Activated effector memory CD4-positive, alpha-beta T cell treated with Interleukin-2 at 50 U/mL for 16 hours (primary cell): ENCODE data around the gene HAUS7.

ENCODE experiments used
- DNase-seq: peaks from one replicate; pipeline ENCODE4 v3.0.0-alpha.2; 2020

The HAUS7 gene

DNA sequence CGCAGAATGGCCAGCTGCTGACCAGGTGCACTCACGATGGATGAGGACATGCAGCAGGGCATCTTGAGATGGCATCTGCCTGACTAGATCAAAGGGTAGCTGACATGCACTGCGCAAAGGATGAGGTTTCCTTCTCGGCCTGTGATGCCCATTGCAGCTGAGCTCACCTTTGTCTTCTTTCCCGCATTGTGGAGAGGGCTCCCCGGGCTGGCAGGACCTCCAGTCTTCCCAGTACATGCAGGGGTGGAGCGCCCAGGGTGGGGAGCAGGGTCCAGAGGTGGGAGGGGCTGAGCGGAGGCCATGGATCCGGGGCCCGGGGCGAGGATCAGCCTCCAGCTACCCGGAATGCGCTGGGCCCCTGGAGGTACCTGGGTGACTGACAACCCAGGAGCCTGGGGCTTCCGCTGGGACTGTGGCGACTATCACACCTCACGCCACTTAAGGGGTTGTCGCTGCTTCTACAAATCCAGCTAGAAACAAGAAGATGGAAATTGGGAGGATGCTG, 36.5 kb downstream of the HAUS7 start:
- no peak for DNase-seq

DNA sequence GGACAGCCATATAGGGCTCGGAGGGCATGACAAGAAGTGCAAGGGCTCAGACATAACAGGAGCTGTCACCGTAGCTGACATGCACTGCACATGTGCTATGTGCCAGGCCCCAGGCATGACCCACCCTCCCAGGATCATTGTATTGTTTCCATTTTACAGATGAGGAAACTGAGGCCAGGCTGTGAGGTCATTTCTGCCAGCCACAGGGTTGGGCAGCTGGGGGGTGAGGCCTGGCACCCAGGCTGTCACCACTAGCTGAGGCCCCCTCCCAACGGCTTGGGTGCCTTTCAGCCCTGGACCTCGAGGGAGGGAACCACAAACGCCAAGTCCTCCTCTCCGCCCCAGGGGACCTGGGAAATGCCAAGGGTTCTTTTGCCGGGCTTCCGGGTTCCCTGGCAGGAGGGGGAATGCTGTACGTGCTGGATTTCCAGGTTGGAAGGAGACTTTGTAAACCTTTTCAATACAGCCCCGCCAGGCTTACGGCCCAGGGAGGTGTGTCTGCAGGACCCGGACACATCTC, 37.2 kb downstream of the HAUS7 start:
- no peak for DNase-seq

DNA sequence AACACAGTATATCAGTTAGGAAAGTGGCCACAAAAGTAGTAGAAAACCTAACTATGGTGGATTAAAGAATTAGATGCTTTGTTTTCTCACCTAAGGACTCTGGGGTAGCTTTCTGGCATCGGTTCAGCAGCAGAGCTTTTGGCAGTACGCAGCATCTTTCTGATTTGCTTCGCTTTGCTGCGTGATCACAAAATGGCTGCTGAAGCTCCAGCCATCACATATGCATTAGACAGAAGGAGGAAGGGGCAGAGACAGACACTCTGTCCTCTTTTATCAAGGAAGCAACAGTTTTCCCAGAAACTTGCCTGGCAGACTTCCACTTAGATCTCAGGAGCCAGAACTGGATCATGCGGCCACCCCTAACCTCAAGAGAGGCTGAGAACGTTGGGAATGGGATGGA, 39.6 kb downstream of the HAUS7 start:
- no peak for DNase-seq

DNA sequence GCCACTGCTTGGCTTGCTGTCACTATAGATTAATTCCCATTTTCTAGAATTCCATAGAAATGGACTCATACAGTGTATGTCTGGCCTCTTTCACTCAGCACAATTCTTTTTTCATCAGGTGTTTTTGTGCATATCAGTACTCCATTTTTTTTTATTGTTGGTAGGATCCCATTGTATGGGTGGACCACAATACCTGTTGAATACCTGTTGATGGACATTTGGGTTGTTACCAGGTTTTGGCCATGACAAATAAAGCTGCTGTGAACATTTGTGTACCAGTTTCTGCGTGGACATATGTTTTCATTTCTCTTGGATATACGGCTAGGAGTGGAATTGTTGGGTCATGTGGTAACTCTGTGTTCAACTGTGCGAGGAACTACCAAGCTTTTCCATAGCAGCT, 44.2 kb downstream of the HAUS7 start:
- DNase-seq = no peak

DNA sequence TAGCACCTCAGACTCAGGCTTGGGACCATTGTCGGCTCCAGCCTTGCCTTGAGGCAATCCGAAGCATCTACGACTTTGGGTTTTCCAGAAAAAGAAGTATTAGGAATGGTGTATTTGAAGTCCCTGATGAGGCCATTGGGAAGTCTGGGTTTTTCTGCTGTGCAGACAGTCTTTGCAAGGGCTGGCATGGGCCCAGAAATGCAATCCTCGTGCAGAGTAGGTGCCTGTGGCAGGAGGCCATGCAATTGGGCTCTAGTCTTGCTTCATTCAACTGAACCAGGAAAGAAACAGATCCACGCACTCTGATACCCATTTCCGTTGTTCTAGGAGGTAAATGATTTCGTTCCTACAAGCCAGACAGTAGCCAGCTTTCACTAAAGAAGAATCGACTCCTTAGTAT, 46.7 kb downstream of the HAUS7 start:
- DNase-seq = no peak

DNA sequence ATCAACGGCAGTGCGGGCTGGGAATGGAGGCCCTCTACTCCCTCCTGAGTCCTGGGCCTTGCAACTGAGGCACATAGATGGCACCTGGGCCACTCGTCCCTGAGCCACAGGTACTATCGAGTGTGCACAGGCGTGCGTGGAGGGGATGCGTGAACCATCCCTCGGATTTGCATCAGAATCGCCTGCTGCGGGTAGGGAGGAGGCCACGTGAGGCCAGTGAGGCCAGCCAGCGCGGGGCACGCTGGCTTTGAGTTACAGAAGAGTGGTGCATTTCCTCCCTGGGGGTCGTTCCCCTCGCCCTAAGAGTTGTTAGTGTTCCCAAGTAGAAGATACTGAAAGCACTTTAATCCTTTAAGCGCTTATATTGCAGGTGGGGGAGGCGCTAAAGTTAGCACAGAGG, 48.5 kb downstream of the HAUS7 start:
- no peak for DNase-seq

DNA sequence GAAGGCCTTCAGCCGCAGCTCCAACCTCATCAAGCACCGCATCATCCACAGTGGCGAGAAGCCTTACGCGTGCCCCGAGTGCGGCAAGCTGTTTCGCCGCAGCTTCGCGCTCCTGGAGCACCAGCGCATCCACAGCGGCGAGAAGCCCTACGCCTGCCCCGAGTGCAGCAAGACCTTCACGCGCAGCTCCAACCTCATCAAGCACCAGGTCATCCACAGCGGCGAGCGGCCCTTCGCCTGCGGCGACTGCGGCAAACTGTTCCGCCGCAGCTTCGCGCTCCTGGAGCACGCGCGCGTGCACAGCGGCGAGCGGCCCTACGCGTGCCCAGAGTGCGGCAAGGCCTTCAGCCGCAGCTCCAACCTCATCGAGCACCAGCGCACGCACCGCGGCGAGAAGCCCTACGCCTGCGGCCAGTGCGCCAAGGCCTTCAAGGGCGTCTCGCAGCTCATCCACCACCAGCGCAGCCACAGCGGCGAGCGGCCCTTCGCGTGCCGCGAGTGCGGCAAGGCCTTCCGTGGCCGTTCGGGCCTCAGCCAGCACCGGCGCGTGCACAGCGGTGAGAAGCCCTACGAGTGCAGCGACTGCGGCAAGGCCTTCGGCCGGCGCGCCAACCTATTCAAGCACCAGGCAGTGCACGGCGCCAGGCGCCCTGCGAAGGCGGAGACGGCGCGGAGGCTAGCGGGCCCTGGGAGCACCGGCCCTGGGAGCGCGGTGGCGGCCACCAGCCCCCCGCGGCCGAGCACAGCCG, 49.4 kb downstream of the HAUS7 start:
- no peak for DNase-seq

DNA sequence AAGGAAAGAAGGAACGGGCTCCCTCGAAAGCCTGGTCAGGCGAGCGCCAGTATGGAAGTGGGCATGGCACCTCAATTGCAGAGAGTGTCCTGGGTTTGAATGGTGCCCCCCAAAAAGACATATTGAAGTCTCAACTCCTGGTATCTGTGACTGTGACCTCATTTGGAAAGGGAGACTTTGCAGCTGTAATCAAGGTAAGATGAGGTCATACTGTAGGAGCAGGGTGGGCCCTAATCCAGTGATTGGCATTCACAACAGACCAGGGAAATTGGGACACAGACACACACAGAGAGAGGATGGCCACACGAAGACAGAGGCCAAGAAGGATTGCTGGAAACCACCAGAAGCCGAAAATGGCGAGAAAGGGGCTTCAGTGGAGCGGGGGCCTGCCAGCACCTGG, 52.7 kb downstream of the HAUS7 start:
- no peak for DNase-seq

DNA sequence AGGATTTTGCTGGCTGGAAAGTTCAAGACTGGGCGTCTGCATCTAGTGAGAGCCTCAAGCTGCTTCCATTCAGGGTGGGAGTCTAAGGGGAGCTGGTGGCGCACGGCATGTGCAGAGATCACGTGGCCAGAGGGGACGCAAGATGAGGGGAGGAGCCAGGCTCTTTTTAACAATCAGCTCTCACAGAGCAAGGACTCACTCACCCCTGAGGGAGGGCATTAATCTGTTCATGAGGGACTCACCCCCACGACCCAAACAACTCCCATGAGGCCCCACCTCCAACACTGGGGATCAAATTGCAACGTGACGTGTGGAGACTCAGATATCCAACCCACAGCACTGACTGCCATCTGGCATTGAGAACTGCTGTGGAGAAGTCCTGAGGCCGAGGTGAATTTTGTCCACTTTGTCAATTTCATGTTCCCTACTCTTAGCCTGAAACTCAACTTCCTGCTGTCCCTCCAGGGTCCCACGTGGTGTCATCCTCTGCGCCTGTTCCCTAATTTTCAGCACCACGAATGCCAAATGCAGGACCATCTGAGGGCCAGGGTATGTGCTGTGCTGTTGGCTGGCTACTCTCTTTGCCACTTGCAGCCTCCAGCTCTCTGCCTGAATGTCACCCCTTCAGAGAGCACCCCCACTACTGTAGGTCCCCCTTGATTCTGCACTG, 53.5 kb downstream of the HAUS7 start:
- DNase-seq = no peak

DNA sequence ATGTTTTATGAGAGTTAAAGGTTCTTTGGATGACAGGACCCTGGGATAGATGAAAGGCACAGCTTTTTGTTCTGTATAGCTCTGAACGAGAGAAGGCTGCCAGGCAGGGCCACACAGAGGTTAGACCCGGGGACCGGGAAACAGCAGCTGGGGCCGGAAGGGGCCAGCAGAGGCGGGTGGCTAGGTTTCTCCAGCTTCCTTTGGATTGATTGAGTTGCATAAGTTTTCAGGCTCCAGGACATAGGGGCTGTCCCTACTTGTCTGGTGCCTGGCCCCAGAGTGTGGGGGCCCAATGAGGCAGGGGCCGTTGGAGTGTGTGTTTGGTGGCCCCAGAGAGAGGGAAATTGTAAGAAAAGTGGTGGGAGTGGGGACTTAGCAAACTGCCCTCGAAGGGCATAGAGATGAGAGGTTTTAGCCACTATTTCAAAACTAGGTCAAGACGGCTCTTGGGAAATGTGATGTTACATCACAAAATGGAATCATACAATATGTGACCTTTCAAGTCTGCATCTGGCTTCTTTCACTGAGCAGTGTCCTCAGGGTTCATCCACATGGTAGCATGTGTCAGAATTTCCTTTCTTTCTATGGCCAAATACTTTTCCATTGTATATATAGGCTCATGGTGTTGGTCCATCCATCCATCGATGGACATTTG, 55.4 kb downstream of the HAUS7 start:
- DNase-seq = no peak

DNA sequence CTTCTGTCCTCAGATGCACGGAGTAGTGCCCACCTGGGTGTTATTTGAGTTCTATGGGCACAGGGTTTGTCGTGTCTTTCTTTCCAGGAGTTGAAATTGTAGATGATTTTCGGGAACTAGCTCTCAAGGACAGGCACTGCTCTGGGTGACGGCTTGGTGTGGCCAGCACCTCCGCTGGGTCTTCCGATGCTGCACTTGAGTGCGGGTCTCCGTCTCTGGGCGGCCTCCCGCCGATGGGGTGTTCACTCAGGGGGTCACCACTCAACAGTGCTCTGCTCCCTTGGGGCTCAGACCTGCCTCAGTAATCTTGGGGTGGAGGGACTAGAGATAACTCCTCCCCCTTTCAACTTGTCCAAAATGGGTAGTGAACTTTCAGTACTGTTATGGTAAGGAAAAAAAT, 56.6 kb downstream of the HAUS7 start:
- DNase-seq = no peak

DNA sequence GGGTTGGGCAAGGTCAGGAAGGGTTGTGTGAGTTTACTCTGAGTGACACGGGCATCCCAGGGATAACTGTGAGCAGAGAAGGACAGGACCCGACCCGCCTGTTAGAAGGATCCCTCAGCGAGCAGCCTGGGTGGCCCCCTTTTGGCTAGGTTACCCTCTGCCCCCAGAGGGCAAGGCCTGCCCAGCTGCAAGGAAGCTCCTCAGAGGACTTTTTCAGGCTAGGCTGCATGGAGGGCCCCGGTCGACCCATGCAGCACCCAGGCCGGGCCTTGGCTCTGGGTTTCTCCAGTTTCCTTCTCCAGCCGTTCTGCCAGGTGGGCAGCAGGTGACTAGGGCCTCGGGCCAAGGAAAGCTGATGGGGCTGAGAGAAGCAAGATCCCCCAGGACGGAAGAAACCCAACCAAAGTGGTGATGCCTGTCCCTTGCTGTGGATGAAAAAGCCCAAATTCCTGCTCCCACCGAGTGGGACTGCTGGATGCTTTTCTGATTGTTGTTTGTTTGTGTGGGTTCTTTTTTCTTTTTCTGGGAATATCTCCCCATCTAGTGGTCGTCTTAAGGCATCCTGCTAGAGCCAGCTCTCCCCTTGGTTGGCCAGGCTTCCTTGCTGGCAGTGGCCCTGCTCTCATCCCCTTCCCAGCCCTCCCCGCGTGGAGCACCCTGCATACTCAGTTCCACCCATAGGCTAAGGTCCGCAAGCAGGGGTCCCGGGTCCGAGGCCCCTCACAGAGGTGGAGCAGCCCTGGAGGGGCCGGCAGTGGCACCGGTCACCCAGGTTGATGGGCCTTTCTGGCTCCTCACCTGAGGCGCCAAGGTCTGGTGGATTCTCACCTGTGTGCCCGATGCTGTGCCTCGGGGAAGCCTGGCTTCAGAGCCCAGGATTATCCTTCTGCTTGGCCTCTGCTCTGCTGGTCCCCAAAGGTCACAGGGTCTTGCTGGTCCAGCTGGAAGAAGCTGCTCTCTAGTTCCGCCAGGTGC, 57.3 kb downstream of the HAUS7 start:
- no peak for DNase-seq

DNA sequence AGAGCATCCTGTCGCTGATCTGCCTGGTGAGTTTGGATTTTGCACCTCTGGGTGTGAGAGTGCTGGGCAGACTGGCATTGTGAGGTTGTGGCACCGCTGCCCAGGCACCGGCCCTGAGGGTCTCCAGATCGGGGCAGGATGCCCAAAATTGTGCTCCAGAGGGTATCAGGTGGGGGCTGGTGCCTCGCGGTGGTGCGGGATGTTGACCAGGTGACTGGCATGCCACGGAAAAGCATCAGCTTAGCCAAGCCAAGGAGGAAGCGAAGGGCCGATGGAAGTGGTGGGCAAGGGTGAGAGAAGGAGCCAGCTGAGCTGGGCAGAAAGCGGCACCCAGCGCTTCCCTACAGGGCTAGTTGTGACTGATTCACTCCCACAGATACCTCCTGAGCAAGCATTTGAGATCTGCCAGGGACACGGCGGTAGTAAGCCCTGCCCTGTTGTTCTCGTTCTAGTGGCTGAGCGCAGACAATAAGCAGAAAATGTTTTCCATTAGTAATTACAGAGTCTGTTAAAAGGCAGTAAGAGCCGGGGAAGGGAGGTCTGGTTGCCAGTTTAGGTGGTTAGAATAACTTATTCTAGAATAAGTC, 58.3 kb downstream of the HAUS7 start:
- DNase-seq = no peak

DNA sequence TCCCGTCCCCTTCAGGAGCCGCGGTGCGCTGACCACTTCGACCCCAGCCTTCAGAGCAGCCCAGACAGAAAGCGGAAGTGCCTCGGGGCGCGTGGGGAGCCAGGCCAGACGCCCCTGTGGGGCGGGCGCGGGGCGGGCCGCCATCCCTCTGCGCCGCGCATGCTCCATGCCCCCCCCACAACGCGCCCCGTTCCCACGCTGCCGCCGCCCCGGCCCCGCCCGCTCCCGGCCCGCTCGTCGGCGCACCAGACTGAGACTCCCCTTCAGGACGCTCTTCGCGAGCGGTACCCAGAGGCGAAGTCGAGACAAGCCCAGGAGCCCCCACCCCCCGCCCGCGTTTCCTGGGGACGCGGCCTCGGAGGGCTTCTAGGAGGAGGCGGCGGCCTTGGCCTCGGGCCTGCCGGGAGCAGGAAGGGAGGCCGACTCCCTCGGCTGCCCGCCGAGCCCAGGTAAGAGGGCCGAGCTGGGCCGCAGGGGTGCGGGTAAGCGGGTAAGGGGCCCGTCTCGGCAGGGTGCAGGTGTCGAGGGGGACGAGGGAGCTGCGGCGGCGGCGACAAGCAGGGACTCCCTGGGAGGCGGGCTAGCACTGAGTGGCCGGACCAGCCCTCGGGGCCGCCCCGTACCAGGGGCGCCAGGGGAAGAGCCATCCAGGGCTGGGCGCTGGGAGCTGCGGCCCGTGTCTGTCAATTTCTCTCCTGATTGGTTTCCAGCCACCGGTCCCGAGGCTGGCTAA, 59.0 kb downstream of the HAUS7 start, which contains the start of gene ZFP92:
ZFP92 (plus strand) TSS at position 218 of the 733 bp plus-strand sequence. CDS start 6,851 bp downstream, outside the sequence.
- DNase-seq = peak; percentile 21

DNA sequence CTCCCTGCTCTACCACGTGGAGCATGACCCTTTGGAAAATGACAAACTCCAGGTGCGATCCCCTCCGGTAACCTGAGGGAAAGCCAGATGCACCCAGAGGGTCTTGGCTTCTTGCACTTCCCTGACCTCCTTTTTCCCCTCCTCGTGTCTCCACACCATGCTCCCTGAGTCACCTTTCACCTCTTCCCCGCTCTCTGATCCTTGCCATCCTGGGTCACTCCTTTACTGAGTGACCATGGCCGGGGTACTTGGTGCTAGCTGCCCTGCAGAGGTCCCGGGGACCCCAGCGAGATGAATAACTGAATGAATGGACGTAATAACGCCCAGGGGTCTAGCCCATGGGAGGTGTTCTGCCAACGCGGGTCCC, 59.5 kb downstream of the HAUS7 start:
- DNase-seq = no peak

DNA sequence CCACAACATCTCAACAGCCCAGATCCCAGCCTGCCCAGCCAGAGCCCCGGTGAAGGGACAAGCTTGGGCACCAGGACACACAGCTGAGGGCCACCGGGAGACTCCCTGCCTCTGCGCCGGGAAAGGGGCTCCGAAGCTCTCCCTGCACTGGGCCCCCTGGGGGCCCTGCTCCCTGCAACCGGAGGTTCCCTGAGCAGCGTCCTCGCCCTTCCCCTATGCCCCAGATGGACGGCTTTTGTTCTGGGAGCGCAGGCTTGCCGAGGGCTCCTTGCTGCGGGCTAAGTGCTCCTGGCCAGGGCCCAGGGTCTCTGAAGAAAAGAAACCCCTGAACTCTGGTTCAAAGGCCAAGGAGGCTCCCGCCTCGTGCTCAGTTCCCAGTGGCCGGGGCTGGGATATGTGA, 60.0 kb downstream of the HAUS7 start:
- DNase-seq = no peak

DNA sequence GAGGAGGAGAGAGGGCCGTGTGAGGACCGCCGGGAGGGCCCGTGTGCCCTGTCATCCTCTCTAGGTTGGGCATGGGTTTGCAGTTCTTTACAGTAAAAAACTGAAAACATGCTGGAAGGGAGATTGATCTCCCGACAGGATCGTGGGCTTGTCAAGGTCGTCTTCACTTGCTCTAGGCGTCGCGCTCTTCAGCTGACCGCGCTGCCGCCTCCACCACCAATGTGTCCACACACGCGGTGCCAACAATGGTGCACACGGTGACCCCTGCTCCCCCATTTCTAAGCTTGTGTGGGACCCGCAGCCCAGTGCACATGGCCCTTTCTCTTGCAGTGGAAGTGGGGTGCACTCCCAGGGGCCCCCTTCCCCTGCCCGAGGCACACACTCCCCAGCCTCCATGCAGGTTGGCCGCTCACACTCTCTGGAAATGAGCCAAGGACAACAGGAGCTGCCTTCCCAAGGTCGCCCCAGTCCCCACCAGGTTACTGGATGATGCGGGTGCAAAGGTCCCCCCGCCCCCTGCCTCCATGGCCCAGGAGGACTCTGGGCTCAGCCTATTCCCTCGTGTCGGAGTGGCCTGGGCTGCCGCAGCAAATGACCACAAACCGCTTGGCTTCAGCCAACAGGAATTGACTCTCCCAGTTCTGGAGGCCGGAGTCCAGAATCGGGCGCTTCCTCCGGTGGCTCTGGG, 60.8 kb downstream of the HAUS7 start:
- no peak for DNase-seq

DNA sequence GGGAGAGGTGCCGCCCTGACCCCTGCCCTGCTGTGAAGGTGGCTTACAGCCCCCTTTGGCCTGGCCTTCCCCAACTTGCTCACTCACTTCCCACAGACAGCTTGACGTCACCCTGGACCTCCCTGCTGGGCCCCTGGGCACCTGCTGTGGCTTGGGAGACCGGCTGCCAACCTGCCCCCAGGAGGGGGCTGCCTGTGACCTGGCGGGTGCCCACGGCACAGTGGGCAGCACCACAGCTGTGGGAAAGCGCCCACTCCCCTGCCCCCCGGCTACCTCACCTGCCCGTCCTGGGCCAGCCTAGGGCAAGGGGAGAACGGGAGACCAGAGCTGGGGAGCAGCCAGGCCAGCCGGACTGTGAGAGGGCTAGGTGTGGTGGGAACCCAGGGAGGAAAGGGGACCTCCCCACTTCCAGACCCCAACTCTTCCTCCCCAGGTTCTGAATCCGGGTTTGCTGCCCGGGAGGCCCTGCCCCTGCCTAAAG, 61.5 kb downstream of the HAUS7 start:
- DNase-seq = no peak

DNA sequence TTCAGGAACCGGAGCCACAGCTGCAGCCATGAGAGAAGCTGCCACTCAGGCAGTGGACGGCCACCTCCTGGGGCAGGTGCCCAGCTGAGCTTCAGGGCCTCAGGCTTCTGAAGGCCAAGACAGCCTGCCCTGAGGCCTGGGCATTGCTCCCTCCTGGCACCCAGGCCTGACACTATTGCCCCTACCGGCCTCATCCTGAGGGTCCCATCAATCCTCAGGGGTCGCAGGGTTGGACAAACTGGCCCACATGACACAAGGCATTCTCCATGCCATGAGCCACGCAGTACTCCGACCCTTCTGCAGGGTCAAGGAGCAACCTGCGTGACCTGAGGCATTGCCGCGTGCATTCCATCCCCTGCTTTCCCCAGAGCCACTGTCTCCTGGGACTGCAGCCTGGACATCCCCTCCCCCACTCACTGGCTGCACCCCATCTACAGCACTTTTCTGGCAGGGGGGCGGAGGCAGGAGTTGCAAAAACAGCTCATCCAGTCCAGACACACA, 62.1 kb downstream of the HAUS7 start:
- DNase-seq = no peak

DNA sequence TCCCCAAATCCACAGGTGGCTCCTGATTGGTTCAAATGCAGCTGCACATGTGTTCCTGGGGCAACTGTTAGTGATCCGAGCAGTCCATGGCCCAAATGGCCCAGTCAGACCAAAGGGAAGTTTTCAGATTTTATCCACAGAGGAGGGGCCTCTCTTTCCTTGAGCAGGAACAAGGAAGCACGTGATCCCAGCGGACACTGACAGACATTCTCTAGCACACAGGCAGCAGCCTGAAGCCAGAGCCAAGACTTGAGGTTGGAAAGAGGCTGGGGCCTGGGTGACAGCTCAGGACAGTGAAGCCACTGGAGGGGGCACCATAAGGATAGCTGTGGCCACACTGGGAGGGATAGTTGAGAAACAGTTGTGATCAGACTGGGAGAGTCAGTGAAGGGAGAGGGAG, 62.6 kb downstream of the HAUS7 start:
- no peak for DNase-seq
